Caco-2 (cell line): ENCODE data around the gene UNC93A. TPM values are rescaled to one million over a fixed set of nuclear protein-coding genes. Genes with fewer than 3 reads are reported as not detected.

Experiments
- BruUV-seq: library from RNA; stranded (reverse); fragments of 400-500 nt; replicated peaks from 2 replicates; lab custom pipeline; 2021; lab: Mats Ljungman, UMichigan
- CTCF ChIA-PET: fragments of 300-600 bp; sonication (Branson Sonifier 250); formaldehyde crosslinking; loops from one replicate; lab custom pipeline; 2022; ENCODE audit warnings: antibody characterized with exemption; lab: Charles Lee
- POLR2A ChIA-PET: fragments of 300-600 bp; sonication (Branson Sonifier 250); formaldehyde crosslinking; loops from one replicate; lab custom pipeline; 2022; ENCODE audit warnings: antibody characterized with exemption; lab: Charles Lee
- DNase-seq, 2 experiments: peaks; one replicate each; pipeline versions ENCODE4 v3.0.0 to v3.0.0-alpha.2; 2020 to 2022
- H3K27me3 ChIP-seq: replicated peaks from 2 replicates; pipeline ENCODE4 v1.6.0; 2011; ENCODE audit warnings: low read length; ENCODE audit not compliant: control insufficient read depth, insufficient read depth
- H3K36me3 ChIP-seq: 2 replicates; pipeline ENCODE4 v1.5.1; 2011; ENCODE audit warnings: low read length; ENCODE audit not compliant: control insufficient read depth, insufficient read depth
- H3K4me1 ChIP-seq: fragments of 250-450 bp; sonication (Bioruptor Pico); 2 replicates; pipeline ENCODE4 v1.5.1; 2020; ENCODE audit warnings: mild to moderate bottlenecking
- H3K4me3 ChIP-seq: 2 replicates; pipeline ENCODE4 v1.5.1; 2011; ENCODE audit warnings: low read depth, mild to moderate bottlenecking, control low read depth, low read length
- H3K9me3 ChIP-seq: fragments of 250-450 bp; sonication (Bioruptor Pico); 2 replicates; pipeline ENCODE4 v1.5.1; 2020; ENCODE audit warnings: mild to moderate bottlenecking, moderate library complexity
- H3K27ac Mint-ChIP-seq: one replicate; pipeline ENCODE4 v1.8.0; 2022; ENCODE audit warnings: mixed read lengths; ENCODE audit not compliant: unreplicated experiment
- H3K27me3 Mint-ChIP-seq: one replicate; pipeline ENCODE4 v1.8.0; 2022; ENCODE audit warnings: mixed read lengths; ENCODE audit not compliant: insufficient read depth, unreplicated experiment
- H3K36me3 Mint-ChIP-seq: one replicate; pipeline ENCODE4 v1.8.0; 2022; ENCODE audit warnings: mild to moderate bottlenecking, mixed read lengths; ENCODE audit not compliant: insufficient read depth, unreplicated experiment
- H3K4me1 Mint-ChIP-seq: one replicate; pipeline ENCODE4 v1.8.0; 2022; ENCODE audit warnings: low read depth, mixed read lengths; ENCODE audit not compliant: unreplicated experiment
- H3K4me3 Mint-ChIP-seq: one replicate; pipeline ENCODE4 v1.8.0; 2022; ENCODE audit warnings: mild to moderate bottlenecking, moderate library complexity, mixed read lengths; ENCODE audit not compliant: unreplicated experiment
- H3K9me3 Mint-ChIP-seq: one replicate; pipeline ENCODE4 v1.8.0; 2022; ENCODE audit warnings: mixed read lengths; ENCODE audit not compliant: unreplicated experiment
- CTCF ChIP-seq, 2 experiments: fragments of 200-600 bp in 1 of 2; IDR thresholded peaks; 1 replicate in 1 of 2; 2 replicates in 1 of 2; pipeline versions ENCODE4 v1.5.1 to v1.8.0; 2011 to 2022; ENCODE audit warnings: antibody characterized with exemption in 1 of 2, control low read depth in 1 of 2, inconsistent platforms in 1 of 2, low read depth in 1 of 2, low read length in 1 of 2, mild to moderate bottlenecking in 1 of 2, moderate library complexity in 1 of 2; ENCODE audit not compliant: insufficient read depth in 1 of 2, severe bottlenecking in 1 of 2, unreplicated experiment in 1 of 2
- intact Hi-C: fragments of 100-400 bp; cut with micrococcal nuclease; formaldehyde crosslinking; loops from one replicate; pipeline ENCODE4 v1.10.0; 2022; ENCODE audit not compliant: unreplicated experiment
- total RNA-seq: library from RNA; stranded (reverse); gene quantifications from 2 replicates; pipeline ENCODE4 v1.2.3, GENCODE V29; 2022

The UNC93A gene
- total RNA-seq, 1 experiment from 2014 or later, result 32.3 TPM

GRCh38 chr6:167302074-167302473, 11.0 kb downstream of the UNC93A start:
- Mint-ChIP-seq H3K9me3 (peaks cover 2% of the 10 kb centered on the region), H3K4me3 (no peak overlapping the region), H3K36me3 (peaks cover 52% of the 10 kb centered on the region), H3K4me1 (peaks cover 8% of the 10 kb centered on the region), H3K27me3 (no peaks in the 10 kb centered on the region), H3K27ac (no peak overlapping the region)
- intact Hi-C loops, result no loop called here
- Histone ChIP-seq H3K36me3 (peaks cover 3% of the 10 kb centered on the region), H3K9me3 (no peaks in the 10 kb centered on the region), H3K4me1 (peaks cover 10% of the 10 kb centered on the region; the same call in 1 of the 2 replicates), H3K4me3 (no peak overlapping the region), H3K27me3 (no peaks in the 10 kb centered on the region)
- ChIA-PET CTCF (no interaction called here), POLR2A (no interaction called here)
- no peak for DNase-seq
- no peak for TF ChIP-seq CTCF (IDR thresholded peaks at IDR 0.05; ENCODE audit: insufficient read depth in 1 of 2, low read depth in 1 of 2, low read length in 1 of 2, severe bottlenecking in 1 of 2, unreplicated experiment in 1 of 2)
- no TSS peak for BruUV-seq

GRCh38 chr6:167302796-167303195, 11.7 kb downstream of the UNC93A start:
- H3K27me3 ChIP-seq, result no peaks in the 10 kb centered on the region
- TF ChIP-seq CTCF (IDR thresholded peaks at IDR 0.05; ENCODE audit: insufficient read depth in 1 of 2, low read depth in 1 of 2, low read length in 1 of 2, severe bottlenecking in 1 of 2, unreplicated experiment in 1 of 2), result no peak
- no peak for DNase-seq
- Mint-ChIP-seq H3K36me3 (peaks cover 54% of the 10 kb centered on the region), H3K27ac (no peak overlapping the region), H3K4me1 (peaks cover 15% of the 10 kb centered on the region), H3K4me3 (no peak overlapping the region), H3K27me3 (no peaks in the 10 kb centered on the region), H3K9me3 (peaks cover 9% of the 10 kb centered on the region)
- peaks cover 10% of the 10 kb centered on the region; the same call in 1 of the 2 replicates for H3K4me1 ChIP-seq
- peaks cover 5% of the 10 kb centered on the region for H3K36me3 ChIP-seq
- BruUV-seq, result no TSS peak
- intact Hi-C loops, result no loop called here
- H3K9me3 ChIP-seq, result no peaks in the 10 kb centered on the region
- CTCF ChIA-PET, result no interaction called here
- H3K4me3 ChIP-seq, result no peak overlapping the region
- POLR2A ChIA-PET, result no interaction called here

GRCh38 chr6:167303675-167304625, 12.8 kb downstream of the UNC93A start:
- Histone ChIP-seq H3K36me3 (peaks cover 5% of the 10 kb centered on the region), H3K9me3 (no peaks in the 10 kb centered on the region), H3K4me1 (peaks cover 20% of the 10 kb centered on the region), H3K27me3 (no peaks in the 10 kb centered on the region), H3K4me3 (no peak overlapping the region)
- ChIA-PET POLR2A (no interaction called here), CTCF (no interaction called here)
- H3K27me3 Mint-ChIP-seq, result no peaks in the 10 kb centered on the region
- no peak for DNase-seq
- peaks cover 22% of the 10 kb centered on the region for H3K4me1 Mint-ChIP-seq
- H3K27ac Mint-ChIP-seq, result no peak overlapping the region
- peaks cover 57% of the 10 kb centered on the region for H3K36me3 Mint-ChIP-seq
- intact Hi-C loops, result no loop called here
- TF ChIP-seq CTCF (IDR thresholded peaks at IDR 0.05; ENCODE audit: insufficient read depth in 1 of 2, low read depth in 1 of 2, low read length in 1 of 2, severe bottlenecking in 1 of 2, unreplicated experiment in 1 of 2), result no peak
- H3K4me3 Mint-ChIP-seq, result no peak overlapping the region
- no TSS peak for BruUV-seq
- H3K9me3 Mint-ChIP-seq, result peaks cover 9% of the 10 kb centered on the region
